Fibroblast of the aortic adventitia (primary cell): ENCODE measurements around the gene LARP1. TPM values are rescaled to one million over a fixed set of nuclear protein-coding genes. Genes with fewer than 3 reads are reported as not detected.

Source experiments
- DNase-seq: peaks from one replicate; pipeline ENCODE4 v3.0.0-alpha.2; 2010; ENCODE audit warnings: low read depth
- H3K4me3 ChIP-seq: 2 replicates; pipeline ENCODE4 v1.5.1; 2011; ENCODE audit warnings: low read depth, mild to moderate bottlenecking, control low read depth, low read length, moderate library complexity
- CTCF ChIP-seq: IDR thresholded peaks from 2 replicates; pipeline ENCODE4 v1.5.1; 2011; ENCODE audit warnings: mild to moderate bottlenecking, low read length, control low read depth, inconsistent platforms; ENCODE audit not compliant: insufficient read depth
- total RNA-seq: library from RNA; depleted of rRNA; stranded (reverse); fragments of >200 nt; gene quantifications from 2 replicates; pipeline ENCODE4 v1.2.3, GENCODE V29; 2012; ENCODE audit warnings: low replicate concordance

LARP1 gene
- total RNA-seq, 1 donor: 114 TPM

- DNase-seq: no peak
- TF ChIP-seq CTCF: no peak
- H3K4me3 ChIP-seq: no peak overlapping the region
These were observed 87.7 kb downstream of the LARP1 start for GRCh38 chr5:154842689-154843530.

- no peak for DNase-seq
- no peak overlapping the region for H3K4me3 ChIP-seq
- no peak for TF ChIP-seq CTCF
These were observed 89.6 kb downstream of the LARP1 start for GRCh38 chr5:154844809-154845208.

GRCh38 chr5:154849264-154849785 is 94.1 kb downstream of the LARP1 start:
- TF ChIP-seq CTCF: no peak
- H3K4me3 ChIP-seq: peak overlapping the region; percentile 74
- DNase-seq: no peak

GRCh38 chr5:154849791-154850201 is 94.6 kb downstream of the LARP1 start:
- H3K4me3 ChIP-seq: peak overlapping the region; percentile 74
- TF ChIP-seq CTCF: peak; percentile 12
- DNase-seq: peak; percentile 72

- peak within 1 kb of the TSS; percentile 74 for H3K4me3 ChIP-seq
- peak; percentile 89 for DNase-seq
- TF ChIP-seq CTCF: no peak
These were observed 95.3 kb downstream of the LARP1 start, which contains the start of gene FAXDC2 for GRCh38 chr5:154850255-154851062. Gene FAXDC2 (minus strand): TSS chr5:154850603. CDS start chr5:154838178, 12,425 bp downstream.

- no peak for TF ChIP-seq CTCF
- no peak for DNase-seq
- H3K4me3 ChIP-seq: no peak overlapping the region
These were observed 96.2 kb downstream of the LARP1 start for GRCh38 chr5:154851351-154851750.
